Coronary artery (tissue), 2 donors: ENCODE data around the gene SSH3.

Source experiments
- DNase-seq: peaks from one replicate; pipeline ENCODE4 v3.0.0-alpha.2; 2017; ENCODE audit warnings: low spot score
- H3K27ac ChIP-seq, 2 donors: fragments of 200-600 bp; sonication (generic); one replicate each; pipeline ENCODE4 v1.5.1; 2016 to 2019
- H3K4me3 ChIP-seq: fragments of 200-600 bp; sonication (generic); 2 replicates; pipeline ENCODE4 v1.5.1; 2016; ENCODE audit warnings: mild to moderate bottlenecking, moderate library complexity
- TF ChIP-seq, protein P1 (sequence below): fragments of 200-600 bp; sonication (generic); IDR thresholded peaks from one replicate; pipeline ENCODE4 v1.5.1; 2019; ENCODE audit warnings: antibody characterized with exemption

Gene SSH3

DNA sequence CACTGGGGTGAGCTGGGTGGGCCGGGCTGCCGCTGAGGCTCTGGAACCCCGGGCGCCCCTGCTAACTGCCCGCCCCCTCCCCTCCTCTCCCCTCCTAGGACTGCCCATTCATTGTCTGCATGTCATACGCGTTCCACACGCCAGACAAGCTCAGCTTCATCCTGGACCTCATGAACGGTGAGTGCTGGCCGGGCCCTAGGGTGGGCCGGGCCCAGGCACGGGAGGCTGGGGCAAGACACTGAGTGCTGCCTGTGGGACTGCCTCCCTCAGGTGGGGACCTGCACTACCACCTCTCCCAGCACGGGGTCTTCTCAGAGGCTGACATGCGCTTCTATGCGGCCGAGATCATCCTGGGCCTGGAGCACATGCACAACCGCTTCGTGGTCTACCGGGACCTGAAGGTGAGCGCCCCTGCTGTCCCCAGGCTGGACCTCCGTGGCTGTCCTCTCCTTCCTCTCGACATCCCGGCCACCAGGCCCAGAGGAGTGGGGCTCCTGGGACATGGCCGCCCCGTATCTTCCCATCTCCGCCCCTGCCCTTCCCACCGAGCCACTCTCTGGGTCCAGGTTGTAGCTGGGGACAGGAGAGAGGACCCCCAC, 21.7 kb upstream of the SSH3 start:
- Histone ChIP-seq H3K4me3 (no peak overlapping the region), H3K27ac (peak overlapping the region in 1 of 2 donors; percentile 80)
- DNase-seq, result no peak
- TF ChIP-seq, protein P1, sequence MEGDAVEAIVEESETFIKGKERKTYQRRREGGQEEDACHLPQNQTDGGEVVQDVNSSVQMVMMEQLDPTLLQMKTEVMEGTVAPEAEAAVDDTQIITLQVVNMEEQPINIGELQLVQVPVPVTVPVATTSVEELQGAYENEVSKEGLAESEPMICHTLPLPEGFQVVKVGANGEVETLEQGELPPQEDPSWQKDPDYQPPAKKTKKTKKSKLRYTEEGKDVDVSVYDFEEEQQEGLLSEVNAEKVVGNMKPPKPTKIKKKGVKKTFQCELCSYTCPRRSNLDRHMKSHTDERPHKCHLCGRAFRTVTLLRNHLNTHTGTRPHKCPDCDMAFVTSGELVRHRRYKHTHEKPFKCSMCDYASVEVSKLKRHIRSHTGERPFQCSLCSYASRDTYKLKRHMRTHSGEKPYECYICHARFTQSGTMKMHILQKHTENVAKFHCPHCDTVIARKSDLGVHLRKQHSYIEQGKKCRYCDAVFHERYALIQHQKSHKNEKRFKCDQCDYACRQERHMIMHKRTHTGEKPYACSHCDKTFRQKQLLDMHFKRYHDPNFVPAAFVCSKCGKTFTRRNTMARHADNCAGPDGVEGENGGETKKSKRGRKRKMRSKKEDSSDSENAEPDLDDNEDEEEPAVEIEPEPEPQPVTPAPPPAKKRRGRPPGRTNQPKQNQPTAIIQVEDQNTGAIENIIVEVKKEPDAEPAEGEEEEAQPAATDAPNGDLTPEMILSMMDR, result no peak

DNA sequence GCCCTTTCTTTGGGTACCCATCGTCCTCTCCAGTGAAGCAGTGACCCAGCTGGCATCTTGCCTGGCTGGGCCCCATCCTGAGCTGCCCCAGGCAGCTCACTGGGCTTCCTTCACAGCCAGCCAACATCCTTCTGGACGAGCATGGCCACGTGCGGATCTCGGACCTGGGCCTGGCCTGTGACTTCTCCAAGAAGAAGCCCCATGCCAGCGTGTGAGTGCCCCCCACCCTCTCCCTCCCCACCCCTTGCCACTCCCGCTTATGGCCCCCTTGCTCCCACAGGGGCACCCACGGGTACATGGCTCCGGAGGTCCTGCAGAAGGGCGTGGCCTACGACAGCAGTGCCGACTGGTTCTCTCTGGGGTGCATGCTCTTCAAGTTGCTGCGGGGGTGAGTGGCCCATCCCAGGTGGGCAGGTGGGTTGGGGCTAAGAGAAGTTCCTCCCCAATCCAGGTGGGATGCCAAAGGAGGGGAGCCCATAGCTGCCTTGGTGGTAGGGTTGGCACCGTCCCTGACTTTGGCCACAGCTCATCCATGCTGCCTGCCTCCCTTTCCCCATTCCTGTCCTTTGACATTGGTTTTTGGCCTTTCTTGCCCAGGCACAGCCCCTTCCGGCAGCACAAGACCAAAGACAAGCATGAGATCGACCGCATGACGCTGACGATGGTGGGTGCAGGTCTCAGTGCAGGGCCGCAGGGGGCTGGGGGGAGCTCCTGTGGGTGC, 21.0 kb upstream of the SSH3 start:
- Histone ChIP-seq H3K27ac (peak overlapping the region in 1 of 2 donors; percentile 80), H3K4me3 (no peak overlapping the region)
- TF ChIP-seq, protein P1, result no peak
- no peak for DNase-seq

DNA sequence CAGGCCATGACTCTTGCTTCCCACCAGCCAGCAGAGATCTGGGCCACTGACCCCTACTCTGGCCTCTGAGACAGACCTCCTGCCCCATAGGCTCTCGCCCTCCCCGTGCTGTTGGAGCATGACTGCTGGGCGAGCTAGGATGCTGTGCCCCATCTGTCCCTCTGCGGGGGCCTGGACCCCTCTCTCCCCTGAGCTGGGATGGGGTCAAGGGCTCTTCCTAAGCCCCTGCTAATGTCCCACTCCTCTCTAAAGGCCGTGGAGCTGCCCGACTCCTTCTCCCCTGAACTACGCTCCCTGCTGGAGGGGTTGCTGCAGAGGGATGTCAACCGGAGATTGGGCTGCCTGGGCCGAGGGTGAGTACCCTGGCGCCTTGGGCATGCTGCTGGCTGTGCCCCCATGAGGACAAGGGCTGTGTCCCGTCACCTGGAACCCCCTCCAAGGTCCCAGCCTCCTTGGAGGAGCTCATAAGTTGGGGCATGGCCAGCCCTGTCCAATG, 20.4 kb upstream of the SSH3 start:
- Histone ChIP-seq H3K4me3 (no peak overlapping the region), H3K27ac (peak overlapping the region; percentile 11 to 80)
- DNase-seq, result no peak
- TF ChIP-seq, protein P1, result no peak

DNA sequence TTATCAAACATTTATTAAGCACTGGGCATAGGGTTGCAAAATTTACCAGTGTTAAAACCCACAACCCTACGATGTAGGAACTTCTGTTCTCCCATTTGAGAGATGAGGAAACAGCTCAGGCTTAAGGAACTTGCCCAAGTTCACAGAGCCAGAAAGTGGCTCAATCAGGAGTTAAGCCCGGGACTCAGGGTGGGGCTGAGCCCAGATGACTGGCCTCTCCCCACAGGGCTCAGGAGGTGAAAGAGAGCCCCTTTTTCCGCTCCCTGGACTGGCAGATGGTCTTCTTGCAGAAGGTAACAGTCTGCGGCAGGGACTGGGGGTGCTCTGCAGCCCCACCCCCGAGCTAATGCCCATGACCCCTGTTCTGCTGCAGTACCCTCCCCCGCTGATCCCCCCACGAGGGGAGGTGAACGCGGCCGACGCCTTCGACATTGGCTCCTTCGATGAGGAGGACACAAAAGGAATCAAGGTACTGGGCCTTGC, 19.8 kb upstream of the SSH3 start:
- DNase-seq, result no peak
- peak overlapping the region in 1 of 2 donors; percentile 80 for H3K27ac ChIP-seq
- TF ChIP-seq, protein P1, result no peak
- H3K4me3 ChIP-seq, result no peak overlapping the region

DNA sequence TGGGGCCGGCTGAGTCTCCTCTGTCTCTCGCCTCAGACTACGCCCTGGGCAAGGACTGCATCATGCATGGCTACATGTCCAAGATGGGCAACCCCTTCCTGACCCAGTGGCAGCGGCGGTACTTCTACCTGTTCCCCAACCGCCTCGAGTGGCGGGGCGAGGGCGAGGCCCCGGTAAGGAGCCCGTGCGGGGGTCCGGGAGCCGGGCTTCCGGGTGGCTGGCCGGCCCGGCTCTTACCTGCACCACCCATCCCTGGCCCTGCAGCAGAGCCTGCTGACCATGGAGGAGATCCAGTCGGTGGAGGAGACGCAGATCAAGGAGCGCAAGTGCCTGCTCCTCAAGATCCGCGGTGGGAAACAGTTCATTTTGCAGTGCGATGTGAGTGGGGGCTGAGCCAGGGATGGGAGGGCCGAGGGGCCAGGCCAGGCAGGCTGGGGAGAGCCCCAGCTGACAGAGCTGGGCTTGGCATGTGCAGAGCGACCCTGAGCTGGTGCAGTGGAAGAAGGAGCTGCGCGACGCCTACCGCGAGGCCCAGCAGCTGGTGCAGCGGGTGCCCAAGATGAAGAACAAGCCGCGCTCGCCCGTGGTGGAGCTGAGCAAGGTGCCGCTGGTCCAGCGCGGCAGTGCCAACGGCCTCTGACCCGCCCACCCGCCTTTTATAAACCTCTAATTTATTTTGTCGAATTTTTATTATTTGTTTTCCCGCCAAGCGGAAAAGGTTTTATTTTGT, 18.4 kb upstream of the SSH3 start:
- Histone ChIP-seq H3K27ac (peak overlapping the region in 1 of 2 donors; percentile 95), H3K4me3 (no peak overlapping the region)
- TF ChIP-seq, protein P1, result no peak
- no peak for DNase-seq

DNA sequence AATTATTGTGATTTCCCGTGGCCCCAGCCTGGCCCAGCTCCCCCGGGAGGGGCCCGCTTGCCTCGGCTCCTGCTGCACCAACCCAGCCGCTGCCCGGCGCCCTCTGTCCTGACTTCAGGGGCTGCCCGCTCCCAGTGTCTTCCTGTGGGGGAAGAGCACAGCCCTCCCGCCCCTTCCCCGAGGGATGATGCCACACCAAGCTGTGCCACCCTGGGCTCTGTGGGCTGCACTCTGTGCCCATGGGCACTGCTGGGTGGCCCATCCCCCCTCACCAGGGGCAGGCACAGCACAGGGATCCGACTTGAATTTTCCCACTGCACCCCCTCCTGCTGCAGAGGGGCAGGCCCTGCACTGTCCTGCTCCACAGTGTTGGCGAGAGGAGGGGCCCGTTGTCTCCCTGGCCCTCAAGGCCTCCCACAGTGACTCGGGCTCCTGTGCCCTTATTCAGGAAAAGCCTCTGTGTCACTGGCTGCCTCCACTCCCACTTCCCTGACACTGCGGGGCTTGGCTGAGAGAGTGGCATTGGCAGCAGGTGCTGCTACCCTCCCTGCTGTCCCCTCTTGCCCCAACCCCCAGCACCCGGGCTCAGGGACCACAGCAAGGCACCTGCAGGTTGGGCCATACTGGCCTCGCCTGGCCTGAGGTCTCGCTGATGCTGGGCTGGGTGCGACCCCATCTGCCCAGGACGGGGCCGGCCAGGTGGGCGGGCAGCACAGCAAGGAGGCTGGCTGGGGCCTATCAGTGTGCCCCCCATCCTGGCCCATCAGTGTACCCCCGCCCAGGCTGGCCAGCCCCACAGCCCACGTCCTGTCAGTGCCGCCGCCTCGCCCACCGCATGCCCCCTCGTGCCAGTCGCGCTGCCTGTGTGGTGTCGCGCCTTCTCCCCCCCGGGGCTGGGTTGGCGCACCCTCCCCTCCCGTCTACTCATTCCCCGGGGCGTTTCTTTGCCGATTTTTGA, 17.5 kb upstream of the SSH3 start:
- no peak overlapping the region for H3K4me3 ChIP-seq
- DNase-seq, result no peak
- peak overlapping the region; percentile 68 to 95 for H3K27ac ChIP-seq
- TF ChIP-seq, protein P1, result no peak
